CD4-positive, alpha-beta memory T cell (primary cell): ENCODE data around the gene IGHMBP2. TPM values are rescaled to one million over a fixed set of nuclear protein-coding genes. Genes with fewer than 3 reads are reported as not detected.

Source experiments
- CTCF ChIA-PET: fragments of 350-600 bp; sonication (Branson Sonifier 250); formaldehyde crosslinking; loops from one replicate; lab custom pipeline; 2021; ENCODE audit warnings: inconsistent platforms; ENCODE audit not compliant: partially characterized antibody; lab: Charles Lee
- POLR2A ChIA-PET: fragments of 350-600 bp; sonication (Branson Sonifier 250); formaldehyde crosslinking; loops from one replicate; lab custom pipeline; 2021; ENCODE audit not compliant: partially characterized antibody; lab: Charles Lee
- DNase-seq, 5 donors: peaks; one replicate each; pipeline versions ENCODE4 v3.0.0 to v3.0.0-alpha.2; 2020 to 2022; ENCODE audit warnings: mixed read lengths in 1 of 5
- H3K27ac ChIP-seq: one replicate; pipeline ENCODE4 v1.7.0; 2013; ENCODE audit warnings: low read depth, low read length
- H3K27me3 ChIP-seq: 2 replicates; pipeline ENCODE4 v1.7.0; 2013; ENCODE audit warnings: mild to moderate bottlenecking, low read length, moderate library complexity; ENCODE audit not compliant: insufficient read depth
- H3K36me3 ChIP-seq: 2 replicates; pipeline ENCODE4 v1.7.0; 2013; ENCODE audit warnings: mild to moderate bottlenecking, low read length, moderate library complexity; ENCODE audit not compliant: insufficient read depth
- H3K4me1 ChIP-seq: 2 replicates; pipeline ENCODE4 v1.7.0; 2013; ENCODE audit warnings: mild to moderate bottlenecking, low read length, moderate library complexity; ENCODE audit not compliant: insufficient read depth
- H3K4me3 ChIP-seq, 2 donors: one replicate each; pipeline ENCODE4 v1.7.0; 2013; ENCODE audit warnings: low read length in 2 of 2, mild to moderate bottlenecking in 1 of 2
- H3K9me3 ChIP-seq, 2 donors: one replicate each; pipeline ENCODE4 v1.7.0; 2013; ENCODE audit warnings: low read length in 2 of 2, control low read depth in 1 of 2; ENCODE audit not compliant: control insufficient read depth in 1 of 2
- H3K27ac Mint-ChIP-seq, 7 donors: one replicate each; pipeline ENCODE4 v1.8.0; 2020 to 2021; ENCODE audit warnings: mixed read lengths in 7 of 7, mild to moderate bottlenecking in 6 of 7, inconsistent platforms in 3 of 7, moderate library complexity in 3 of 7
- H3K27me3 Mint-ChIP-seq, 2 donors: one replicate each; pipeline ENCODE4 v1.8.0; 2020 to 2021; ENCODE audit warnings: mixed read lengths in 2 of 2
- H3K36me3 Mint-ChIP-seq, 2 donors: one replicate each; pipeline ENCODE4 v1.8.0; 2020 to 2021; ENCODE audit warnings: mixed read lengths in 2 of 2, inconsistent platforms in 1 of 2, mild to moderate bottlenecking in 1 of 2
- H3K4me1 Mint-ChIP-seq, 4 donors: one replicate each; pipeline ENCODE4 v1.8.0; 2020 to 2021; ENCODE audit warnings: mixed read lengths in 4 of 4, mild to moderate bottlenecking in 1 of 4
- H3K4me3 Mint-ChIP-seq, 8 donors: one replicate each; pipeline ENCODE4 v1.8.0; 2020 to 2021; ENCODE audit warnings: mixed read lengths in 8 of 8, mild to moderate bottlenecking in 7 of 8, moderate library complexity in 6 of 8, inconsistent platforms in 3 of 8
- H3K9me3 Mint-ChIP-seq, 8 donors: one replicate each; pipeline ENCODE4 v1.8.0; 2020 to 2021; ENCODE audit warnings: mixed read lengths in 8 of 8, mild to moderate bottlenecking in 5 of 8, inconsistent platforms in 3 of 8, moderate library complexity in 1 of 8
- intact Hi-C: fragments of 100-400 bp; cut with micrococcal nuclease; formaldehyde crosslinking; loops from one replicate; pipeline ENCODE4 v1.15.1; 2023
- polyA plus RNA-seq, 2 donors: library from polyadenylated mRNA; unstranded; fragments of 300-500 nt; fragmentation: Illumina TruSeq; gene quantifications; one replicate each; pipeline ENCODE4 v1.2.3, GENCODE V29; 2021
- total RNA-seq, 2 experiments: library from RNA; stranded (reverse); gene quantifications; one replicate each; pipeline ENCODE4 v1.2.3, GENCODE V29; 2021

The IGHMBP2 gene
- total and polyA plus RNA-seq, 4 experiments from 2014 or later = 3.8 to 37.6 (median 22.7) TPM

DNA sequence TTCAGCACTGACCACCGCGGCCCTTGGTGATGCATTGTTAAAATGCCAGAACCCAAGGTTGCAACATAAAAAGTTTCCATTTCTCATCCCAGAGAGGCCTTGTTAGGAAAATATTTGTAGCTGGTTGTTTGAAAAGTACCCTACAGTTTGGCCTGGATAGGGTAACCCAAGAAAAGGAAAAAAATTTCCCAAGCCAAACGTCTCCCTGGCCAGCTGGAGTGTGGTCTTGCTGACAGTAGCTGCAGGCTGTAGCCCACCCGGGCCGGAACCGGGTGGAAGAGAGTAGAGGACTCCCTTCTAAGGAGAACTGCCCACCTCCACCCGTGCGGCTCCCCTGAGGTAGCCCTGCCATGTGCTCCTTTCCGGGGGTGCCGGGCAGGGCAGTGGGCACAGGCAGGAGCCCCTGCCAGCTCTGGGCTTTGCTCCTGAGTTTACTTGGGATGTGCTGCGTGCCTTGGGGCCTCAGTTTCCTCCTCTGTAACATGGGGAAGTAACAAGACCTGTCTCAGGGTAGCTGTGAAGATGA lies 38.5 kb downstream of the IGHMBP2 start:
- DNase-seq = no peak
- intact Hi-C loops = no loop called here
- Histone ChIP-seq H3K27ac (no peak overlapping the region), H3K27me3 (no peaks in the 10 kb centered on the region), H3K4me1 (no peaks in the 10 kb centered on the region), H3K4me3 (no peak overlapping the region), H3K36me3 (peaks cover 14% of the 10 kb centered on the region), H3K9me3 (no peaks in the 10 kb centered on the region)
- Mint-ChIP-seq H3K4me3 (no peak overlapping the region), H3K27ac (no peak overlapping the region), H3K36me3 (peaks cover 0 to 21% of the 10 kb centered on the region in 2 donors), H3K4me1 (no peaks in the 10 kb centered on the region), H3K27me3 (no peaks in the 10 kb centered on the region), H3K9me3 (no peaks in the 10 kb centered on the region)
- ChIA-PET CTCF (no interaction called here), POLR2A (no interaction called here)

DNA sequence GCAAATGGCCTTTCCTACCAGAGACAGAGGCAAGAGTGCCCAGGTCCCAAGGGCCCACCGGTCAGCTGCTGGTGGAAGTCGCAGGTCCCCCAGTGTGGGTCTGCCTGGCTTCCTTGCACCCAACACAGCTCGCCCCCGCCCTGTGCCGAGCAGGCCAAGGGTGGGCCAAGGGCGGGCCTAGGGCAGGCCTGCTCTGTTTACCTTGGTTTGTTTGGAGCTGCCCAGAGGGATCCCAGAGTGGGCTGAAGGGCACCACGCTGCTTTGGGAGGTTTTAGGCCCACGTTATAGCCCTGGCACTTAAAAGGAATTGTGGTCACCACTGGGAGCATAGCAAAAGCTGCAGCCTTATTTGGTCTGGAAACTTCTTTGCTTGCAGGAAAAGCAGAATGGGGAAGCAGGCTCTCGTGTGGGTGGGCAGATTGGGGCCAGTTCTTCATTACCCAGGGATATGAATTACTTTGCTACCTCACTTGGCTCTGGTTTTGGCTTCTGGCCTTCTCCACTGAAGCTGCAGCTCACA lies 39.1 kb downstream of the IGHMBP2 start:
- ChIA-PET POLR2A (no interaction called here), CTCF (no interaction called here)
- Mint-ChIP-seq H3K36me3 (peaks cover 0 to 18% of the 10 kb centered on the region in 2 donors), H3K4me1 (no peaks in the 10 kb centered on the region), H3K9me3 (no peaks in the 10 kb centered on the region), H3K4me3 (no peak overlapping the region), H3K27ac (no peak overlapping the region), H3K27me3 (no peaks in the 10 kb centered on the region)
- H3K9me3 ChIP-seq = no peaks in the 10 kb centered on the region
- H3K36me3 ChIP-seq = peaks cover 10% of the 10 kb centered on the region
- H3K4me3 ChIP-seq = no peak overlapping the region
- H3K4me1 ChIP-seq = no peaks in the 10 kb centered on the region
- no peak for DNase-seq
- intact Hi-C loops = no loop called here
- H3K27me3 ChIP-seq = no peaks in the 10 kb centered on the region
- no peak overlapping the region for H3K27ac ChIP-seq

DNA sequence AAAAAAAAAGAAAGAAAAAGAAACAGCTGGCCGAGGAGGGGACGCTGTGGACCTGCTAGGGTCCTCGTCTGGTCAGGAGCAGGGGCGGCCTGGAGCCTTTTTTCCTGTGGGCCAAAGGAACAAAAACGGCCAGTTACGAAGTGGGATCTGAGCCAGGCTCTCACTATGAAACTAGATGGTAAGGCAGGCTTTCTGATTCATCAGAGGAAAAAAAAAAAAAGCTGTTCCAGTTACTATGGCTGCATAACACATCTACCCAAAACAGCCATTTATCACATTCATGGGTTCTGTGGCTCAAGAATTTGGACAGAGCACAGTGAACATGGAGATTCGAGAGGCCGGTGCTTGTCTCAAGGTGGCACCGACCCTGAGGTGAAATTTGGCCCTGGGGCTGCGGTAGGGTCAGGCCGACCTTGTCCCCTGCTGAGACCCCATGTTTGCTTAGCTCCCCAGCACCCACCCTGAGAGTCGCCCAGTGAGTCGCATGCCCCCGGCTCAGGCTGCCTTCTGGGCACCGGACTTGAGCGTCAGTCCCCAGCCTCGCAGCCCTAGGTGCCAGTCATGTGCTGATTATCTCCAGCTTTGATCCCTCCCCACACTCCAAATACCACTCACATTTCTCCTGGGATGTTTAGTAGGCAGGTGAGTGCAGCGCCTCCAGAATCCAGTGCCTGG lies 42.9 kb downstream of the IGHMBP2 start:
- H3K4me1 ChIP-seq = no peaks in the 10 kb centered on the region
- no peaks in the 10 kb centered on the region for H3K9me3 ChIP-seq
- Mint-ChIP-seq H3K27me3 (no peaks in the 10 kb centered on the region), H3K27ac (peak overlapping the region in 1 of 7 donors; percentile 42), H3K9me3 (no peaks in the 10 kb centered on the region), H3K4me1 (peaks cover 0 to 2% (median 0%) of the 10 kb centered on the region in 4 donors), H3K4me3 (no peak overlapping the region), H3K36me3 (no peaks in the 10 kb centered on the region)
- intact Hi-C loops = no loop called here
- no peak overlapping the region for H3K27ac ChIP-seq
- no peaks in the 10 kb centered on the region for H3K36me3 ChIP-seq
- H3K27me3 ChIP-seq = no peaks in the 10 kb centered on the region
- no peak overlapping the region for H3K4me3 ChIP-seq
- ChIA-PET POLR2A (no interaction called here), CTCF (no interaction called here)
- no peak for DNase-seq

DNA sequence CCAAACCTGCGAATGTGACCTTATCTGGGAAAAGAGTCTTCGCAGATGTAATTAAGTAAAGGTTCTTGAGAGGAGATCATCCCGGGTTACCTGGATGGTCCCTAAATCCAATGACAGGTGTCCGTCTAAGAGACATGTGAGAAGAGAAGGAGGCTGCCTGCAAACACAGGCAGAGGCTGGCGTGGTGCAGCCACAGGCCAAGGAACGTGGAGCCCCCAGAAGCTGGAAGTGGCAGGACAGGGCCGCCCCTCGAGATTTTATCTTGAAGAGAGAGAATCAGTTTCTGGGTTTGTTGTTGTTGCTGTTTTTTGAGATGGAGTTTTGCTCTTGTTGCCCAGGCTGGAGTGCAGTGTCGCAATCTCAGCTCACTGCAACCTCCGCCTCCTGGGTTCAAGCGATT lies 43.5 kb downstream of the IGHMBP2 start:
- POLR2A ChIA-PET = no interaction called here
- peaks cover 0 to 2% (median 0%) of the 10 kb centered on the region in 4 donors for H3K4me1 Mint-ChIP-seq
- no peak overlapping the region for H3K27ac Mint-ChIP-seq
- Histone ChIP-seq H3K27ac (no peak overlapping the region), H3K36me3 (no peaks in the 10 kb centered on the region), H3K4me1 (no peaks in the 10 kb centered on the region), H3K9me3 (no peaks in the 10 kb centered on the region), H3K27me3 (no peaks in the 10 kb centered on the region), H3K4me3 (no peak overlapping the region)
- H3K4me3 Mint-ChIP-seq = no peak overlapping the region
- H3K36me3 Mint-ChIP-seq = no peaks in the 10 kb centered on the region
- intact Hi-C loops = no loop called here
- H3K27me3 Mint-ChIP-seq = no peaks in the 10 kb centered on the region
- H3K9me3 Mint-ChIP-seq = no peaks in the 10 kb centered on the region
- CTCF ChIA-PET = no interaction called here
- DNase-seq = no peak

DNA sequence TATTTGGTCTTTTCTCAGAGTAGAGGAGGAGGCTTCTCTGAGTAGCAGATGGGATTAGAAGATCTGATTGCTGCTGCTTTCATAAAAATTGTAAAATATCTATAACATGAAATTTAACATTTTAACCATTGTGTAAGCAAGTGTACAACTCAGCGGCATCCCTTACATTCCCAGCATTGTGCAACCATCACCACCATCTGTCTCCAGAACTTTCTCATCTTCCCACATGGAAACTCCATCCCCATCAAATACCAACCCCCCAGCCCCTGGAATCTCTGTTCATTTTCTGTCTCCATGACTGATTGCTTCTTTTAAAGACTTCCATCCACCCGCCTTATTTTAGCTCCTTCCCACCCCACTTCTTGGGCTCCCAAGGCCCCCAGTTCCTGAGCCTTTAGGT lies 44.8 kb downstream of the IGHMBP2 start:
- Histone ChIP-seq H3K27me3 (no peaks in the 10 kb centered on the region), H3K36me3 (no peaks in the 10 kb centered on the region), H3K4me1 (no peaks in the 10 kb centered on the region), H3K27ac (no peak overlapping the region), H3K9me3 (no peaks in the 10 kb centered on the region), H3K4me3 (no peak overlapping the region)
- peaks cover 0 to 2% (median 0%) of the 10 kb centered on the region in 4 donors for H3K4me1 Mint-ChIP-seq
- H3K4me3 Mint-ChIP-seq = no peak overlapping the region
- ChIA-PET CTCF (no interaction called here), POLR2A (no interaction called here)
- H3K27me3 Mint-ChIP-seq = no peaks in the 10 kb centered on the region
- intact Hi-C loops = no loop called here
- H3K36me3 Mint-ChIP-seq = no peaks in the 10 kb centered on the region
- peak overlapping the region in 1 of 7 donors; percentile 5 for H3K27ac Mint-ChIP-seq
- DNase-seq = no peak
- H3K9me3 Mint-ChIP-seq = no peaks in the 10 kb centered on the region

DNA sequence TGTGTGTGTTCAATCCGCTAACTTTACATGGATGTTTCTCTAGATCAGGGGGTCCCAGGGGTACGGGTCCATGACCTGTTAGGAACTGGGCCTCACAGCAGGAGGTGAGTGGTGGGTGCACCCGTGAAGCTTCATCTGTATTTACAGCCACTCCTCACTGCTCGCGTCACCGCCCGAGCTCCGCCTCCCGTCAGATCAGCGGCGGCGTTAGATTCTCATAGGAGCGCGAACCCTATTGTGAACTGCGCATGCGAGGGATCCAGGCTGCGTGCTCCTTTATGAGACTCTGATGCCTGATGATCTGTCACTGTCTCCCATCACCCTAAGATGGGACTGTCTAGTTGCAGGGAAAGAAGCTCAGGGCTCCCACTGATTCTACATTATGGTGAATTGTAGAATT lies 45.2 kb downstream of the IGHMBP2 start:
- POLR2A ChIA-PET = interaction anchor here (0.5 kb wide), 1 partner anchor 149 kb away, joined by 3 read pairs; no protein-coding TSS in a partner anchor
- CTCF ChIA-PET = interaction anchor here (1.4 kb wide), 1 partner anchor 18 kb away, joined by 3 read pairs; no protein-coding TSS in a partner anchor
- H3K27ac ChIP-seq = no peak overlapping the region

DNA sequence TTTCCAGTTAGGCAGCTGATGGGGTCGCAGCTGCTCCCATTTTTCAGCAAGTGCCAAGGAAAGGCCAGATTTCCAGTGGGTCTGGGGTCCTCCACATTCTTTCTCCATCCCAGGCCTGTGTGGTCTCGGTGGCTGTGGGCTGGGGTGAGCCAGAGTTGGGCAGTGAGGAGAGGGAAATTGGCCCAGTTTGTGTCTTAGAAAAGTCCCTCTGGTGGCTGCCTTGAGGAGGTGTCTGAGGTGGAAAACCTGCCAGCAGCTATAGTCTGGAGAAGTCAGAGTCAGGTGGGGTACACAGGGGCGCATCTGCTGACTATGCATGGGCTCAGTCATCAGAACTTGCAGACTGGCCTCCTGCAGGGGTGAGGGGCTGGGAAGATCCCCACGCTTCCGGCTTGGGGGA lies 46.6 kb downstream of the IGHMBP2 start:
- no peak overlapping the region for H3K4me3 ChIP-seq
- Mint-ChIP-seq H3K4me1 (peaks cover 2% of the 10 kb centered on the region in 4 donors), H3K4me3 (no peak overlapping the region), H3K36me3 (no peaks in the 10 kb centered on the region), H3K27ac (no peak overlapping the region), H3K27me3 (no peaks in the 10 kb centered on the region), H3K9me3 (no peaks in the 10 kb centered on the region)
- no peaks in the 10 kb centered on the region for H3K27me3 ChIP-seq
- ChIA-PET POLR2A (interaction anchor here (1.8 kb wide), 1 partner anchor 12 kb away, joined by 4 read pairs; no protein-coding TSS in a partner anchor), CTCF (interaction anchor here (1.4 kb wide), 1 partner anchor 17 kb away, joined by 3 read pairs; no protein-coding TSS in a partner anchor)
- no peak for DNase-seq
- H3K9me3 ChIP-seq = no peaks in the 10 kb centered on the region
- no peak overlapping the region for H3K27ac ChIP-seq
- intact Hi-C loops = no loop called here
- H3K36me3 ChIP-seq = no peaks in the 10 kb centered on the region
- no peaks in the 10 kb centered on the region for H3K4me1 ChIP-seq

More for the DNA sequence above, 45.2 kb downstream of the IGHMBP2 start:
- Mint-ChIP-seq H3K27ac (peak overlapping the region in 1 of 7 donors; percentile 5), H3K9me3 (no peaks in the 10 kb centered on the region), H3K36me3 (no peaks in the 10 kb centered on the region), H3K27me3 (no peaks in the 10 kb centered on the region), H3K4me3 (no peak overlapping the region), H3K4me1 (peaks cover 0 to 2% (median 0%) of the 10 kb centered on the region in 4 donors)
- H3K36me3 ChIP-seq = no peaks in the 10 kb centered on the region
- H3K4me3 ChIP-seq = no peak overlapping the region
- H3K9me3 ChIP-seq = no peaks in the 10 kb centered on the region
- no peaks in the 10 kb centered on the region for H3K4me1 ChIP-seq
- DNase-seq = no peak
- no peaks in the 10 kb centered on the region for H3K27me3 ChIP-seq
- intact Hi-C loops = no loop called here
